ENCODE data around the gene ME2. TPM values are rescaled to one million over a fixed set of nuclear protein-coding genes. Genes with fewer than 3 reads are reported as not detected.

The ME2 gene
- total and polyA plus RNA-seq, 9 of the 15 experiments (the other 6 are each of a cell fraction or from before 2014, with no cell fraction given): 12.3 to 54.4 (median 36.2) TPM

DNA sequence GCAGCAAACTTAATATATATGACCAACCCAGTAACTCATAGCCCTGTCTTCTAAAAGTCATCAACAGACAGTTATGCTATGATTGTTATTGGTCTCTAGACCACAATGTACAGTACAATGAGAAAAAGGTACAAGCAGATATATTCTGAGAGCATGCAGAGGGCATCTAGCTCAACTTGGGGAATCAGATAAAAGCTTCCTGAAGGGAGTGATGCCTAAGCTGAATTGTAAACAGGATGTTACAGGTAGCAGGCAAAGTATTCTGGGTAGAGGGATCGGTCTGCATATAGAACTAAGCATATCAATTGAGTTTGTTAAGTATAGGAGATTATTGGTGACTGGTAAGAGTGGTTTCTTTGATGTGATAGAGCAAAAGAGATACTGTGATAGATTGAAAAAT is 30.3 kb downstream of the ME2 start (continued):
- TF ChIP-seq, protein P1, sequence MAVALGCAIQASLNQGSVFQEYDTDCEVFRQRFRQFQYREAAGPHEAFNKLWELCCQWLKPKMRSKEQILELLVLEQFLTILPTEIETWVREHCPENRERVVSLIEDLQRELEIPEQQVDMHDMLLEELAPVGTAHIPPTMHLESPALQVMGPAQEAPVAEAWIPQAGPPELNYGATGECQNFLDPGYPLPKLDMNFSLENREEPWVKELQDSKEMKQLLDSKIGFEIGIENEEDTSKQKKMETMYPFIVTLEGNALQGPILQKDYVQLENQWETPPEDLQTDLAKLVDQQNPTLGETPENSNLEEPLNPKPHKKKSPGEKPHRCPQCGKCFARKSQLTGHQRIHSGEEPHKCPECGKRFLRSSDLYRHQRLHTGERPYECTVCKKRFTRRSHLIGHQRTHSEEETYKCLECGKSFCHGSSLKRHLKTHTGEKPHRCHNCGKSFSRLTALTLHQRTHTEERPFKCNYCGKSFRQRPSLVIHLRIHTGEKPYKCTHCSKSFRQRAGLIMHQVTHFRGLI (CRISPR knock-in tag; IDR thresholded peaks at IDR 0.05): no peak
- TF ChIP-seq, protein P2, sequence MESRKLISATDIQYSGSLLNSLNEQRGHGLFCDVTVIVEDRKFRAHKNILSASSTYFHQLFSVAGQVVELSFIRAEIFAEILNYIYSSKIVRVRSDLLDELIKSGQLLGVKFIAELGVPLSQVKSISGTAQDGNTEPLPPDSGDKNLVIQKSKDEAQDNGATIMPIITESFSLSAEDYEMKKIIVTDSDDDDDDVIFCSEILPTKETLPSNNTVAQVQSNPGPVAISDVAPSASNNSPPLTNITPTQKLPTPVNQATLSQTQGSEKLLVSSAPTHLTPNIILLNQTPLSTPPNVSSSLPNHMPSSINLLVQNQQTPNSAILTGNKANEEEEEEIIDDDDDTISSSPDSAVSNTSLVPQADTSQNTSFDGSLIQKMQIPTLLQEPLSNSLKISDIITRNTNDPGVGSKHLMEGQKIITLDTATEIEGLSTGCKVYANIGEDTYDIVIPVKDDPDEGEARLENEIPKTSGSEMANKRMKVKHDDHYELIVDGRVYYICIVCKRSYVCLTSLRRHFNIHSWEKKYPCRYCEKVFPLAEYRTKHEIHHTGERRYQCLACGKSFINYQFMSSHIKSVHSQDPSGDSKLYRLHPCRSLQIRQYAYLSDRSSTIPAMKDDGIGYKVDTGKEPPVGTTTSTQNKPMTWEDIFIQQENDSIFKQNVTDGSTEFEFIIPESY (CRISPR knock-in tag; IDR thresholded peaks at IDR 0.05): no peak
- TF ChIP-seq CCNT2 (IDR thresholded peaks at IDR 0.05; ENCODE audit: borderline replicate concordance, extremely low read depth, insufficient read length, low read depth, low read length): no peak
- TF ChIP-seq, protein P3, sequence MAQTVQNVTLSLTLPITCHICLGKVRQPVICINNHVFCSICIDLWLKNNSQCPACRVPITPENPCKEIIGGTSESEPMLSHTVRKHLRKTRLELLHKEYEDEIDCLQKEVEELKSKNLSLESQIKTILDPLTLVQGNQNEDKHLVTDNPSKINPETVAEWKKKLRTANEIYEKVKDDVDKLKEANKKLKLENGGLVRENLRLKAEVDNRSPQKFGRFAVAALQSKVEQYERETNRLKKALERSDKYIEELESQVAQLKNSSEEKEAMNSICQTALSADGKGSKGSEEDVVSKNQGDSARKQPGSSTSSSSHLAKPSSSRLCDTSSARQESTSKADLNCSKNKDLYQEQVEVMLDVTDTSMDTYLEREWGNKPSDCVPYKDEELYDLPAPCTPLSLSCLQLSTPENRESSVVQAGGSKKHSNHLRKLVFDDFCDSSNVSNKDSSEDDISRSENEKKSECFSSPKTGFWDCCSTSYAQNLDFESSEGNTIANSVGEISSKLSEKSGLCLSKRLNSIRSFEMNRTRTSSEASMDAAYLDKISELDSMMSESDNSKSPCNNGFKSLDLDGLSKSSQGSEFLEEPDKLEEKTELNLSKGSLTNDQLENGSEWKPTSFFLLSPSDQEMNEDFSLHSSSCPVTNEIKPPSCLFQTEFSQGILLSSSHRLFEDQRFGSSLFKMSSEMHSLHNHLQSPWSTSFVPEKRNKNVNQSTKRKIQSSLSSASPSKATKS (CRISPR knock-in tag; IDR thresholded peaks at IDR 0.05): no peak
- TF ChIP-seq ERF (CRISPR knock-in tag; IDR thresholded peaks at IDR 0.05): no peak
- TF ChIP-seq, protein P4, sequence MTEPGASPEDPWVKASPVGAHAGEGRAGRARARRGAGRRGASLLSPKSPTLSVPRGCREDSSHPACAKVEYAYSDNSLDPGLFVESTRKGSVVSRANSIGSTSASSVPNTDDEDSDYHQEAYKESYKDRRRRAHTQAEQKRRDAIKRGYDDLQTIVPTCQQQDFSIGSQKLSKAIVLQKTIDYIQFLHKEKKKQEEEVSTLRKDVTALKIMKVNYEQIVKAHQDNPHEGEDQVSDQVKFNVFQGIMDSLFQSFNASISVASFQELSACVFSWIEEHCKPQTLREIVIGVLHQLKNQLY (CRISPR knock-in tag; conservative IDR thresholded peaks at IDR 0.05): no peak
- TF ChIP-seq ESRRA (IDR thresholded peaks at IDR 0.05; ENCODE audit: borderline replicate concordance, low read depth): no peak
- TF ChIP-seq TARDBP (IDR thresholded peaks at IDR 0.05): no peak

Measured in K562 (cell line).